ENCODE results near the gene RHBDF1.

GRCh38 chr16:85407-85782 lies 13.0 kb upstream of the RHBDF1 start:
- TF ChIP-seq, protein P1, sequence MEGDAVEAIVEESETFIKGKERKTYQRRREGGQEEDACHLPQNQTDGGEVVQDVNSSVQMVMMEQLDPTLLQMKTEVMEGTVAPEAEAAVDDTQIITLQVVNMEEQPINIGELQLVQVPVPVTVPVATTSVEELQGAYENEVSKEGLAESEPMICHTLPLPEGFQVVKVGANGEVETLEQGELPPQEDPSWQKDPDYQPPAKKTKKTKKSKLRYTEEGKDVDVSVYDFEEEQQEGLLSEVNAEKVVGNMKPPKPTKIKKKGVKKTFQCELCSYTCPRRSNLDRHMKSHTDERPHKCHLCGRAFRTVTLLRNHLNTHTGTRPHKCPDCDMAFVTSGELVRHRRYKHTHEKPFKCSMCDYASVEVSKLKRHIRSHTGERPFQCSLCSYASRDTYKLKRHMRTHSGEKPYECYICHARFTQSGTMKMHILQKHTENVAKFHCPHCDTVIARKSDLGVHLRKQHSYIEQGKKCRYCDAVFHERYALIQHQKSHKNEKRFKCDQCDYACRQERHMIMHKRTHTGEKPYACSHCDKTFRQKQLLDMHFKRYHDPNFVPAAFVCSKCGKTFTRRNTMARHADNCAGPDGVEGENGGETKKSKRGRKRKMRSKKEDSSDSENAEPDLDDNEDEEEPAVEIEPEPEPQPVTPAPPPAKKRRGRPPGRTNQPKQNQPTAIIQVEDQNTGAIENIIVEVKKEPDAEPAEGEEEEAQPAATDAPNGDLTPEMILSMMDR (IDR thresholded peaks at IDR 0.05; ENCODE audit: poor library complexity, severe bottlenecking) = no peak
- TF ChIP-seq EZH2 (IDR thresholded peaks at IDR 0.05; ENCODE audit: borderline replicate concordance, insufficient read depth, low read length, poor library complexity, severe bottlenecking) (no peak), RAD21 (conservative IDR thresholded peaks at IDR 0.05) (no peak), POLR2AphosphoS5 (IDR thresholded peaks at IDR 0.05) (no peak), REST (IDR thresholded peaks at IDR 0.05; ENCODE audit: borderline replicate concordance) (no peak), TAF1 (IDR thresholded peaks at IDR 0.05; ENCODE audit: low read depth) (no peak)
